SJCRH30 (cell line): ENCODE results near the gene COQ6. TPM values are rescaled to one million over a fixed set of nuclear protein-coding genes. Genes with fewer than 3 reads are reported as not detected.
"Not testable (repeated sequence)": the region's sequence is repeated elsewhere in the genome, so short reads cannot be mapped to it uniquely, and the experiment has no call there.

Source experiments
- DNase-seq, 2 experiments: peaks; one replicate each; pipeline ENCODE4 v3.0.0-alpha.2; 2015 to 2020
- H3K27ac ChIP-seq: fragments of 250-450 bp; sonication (Bioruptor Pico); 2 replicates; pipeline ENCODE4 v1.5.1; 2020; ENCODE audit warnings: mild to moderate bottlenecking, moderate library complexity
- H3K27me3 ChIP-seq: fragments of 250-450 bp; sonication (Bioruptor Pico); 2 replicates; pipeline ENCODE4 v1.5.1; 2020; ENCODE audit warnings: mild to moderate bottlenecking, moderate library complexity
- H3K36me3 ChIP-seq: fragments of 250-450 bp; sonication (Bioruptor Pico); 2 replicates; pipeline ENCODE4 v1.5.1; 2020; ENCODE audit warnings: mild to moderate bottlenecking, moderate library complexity
- H3K4me1 ChIP-seq: fragments of 250-450 bp; sonication (Bioruptor Pico); 2 replicates; pipeline ENCODE4 v1.5.1; 2020; ENCODE audit warnings: mild to moderate bottlenecking, moderate library complexity
- H3K4me3 ChIP-seq: fragments of 250-450 bp; sonication (Bioruptor Pico); 2 replicates; pipeline ENCODE4 v1.5.1; 2020; ENCODE audit warnings: mild to moderate bottlenecking, moderate library complexity
- H3K9me3 ChIP-seq: fragments of 250-450 bp; sonication (Bioruptor Pico); replicated peaks from 2 replicates; pipeline ENCODE4 v1.5.1; 2020; ENCODE audit warnings: mild to moderate bottlenecking, moderate library complexity
- total RNA-seq: library from RNA; depleted of rRNA; stranded (reverse); fragments of >200 nt; shearing (Covaris generic); gene quantifications from 2 replicates; pipeline ENCODE4 v1.2.3, GENCODE V29; 2014; rRNA removed

Gene COQ6
- 11.9 and 14.0 TPM in 2 replicates for total RNA-seq

- Histone ChIP-seq H3K27me3 (no peaks in the 10 kb centered on the region), H3K9me3 (no peaks in the 10 kb centered on the region), H3K36me3 (peaks cover 5% of the 10 kb centered on the region; the same call in 1 of the 2 replicates), H3K4me1 (no peaks in the 10 kb centered on the region), H3K27ac (peak within 1 kb of the TSS; percentile 74), H3K4me3 (peak within 1 kb of the TSS; percentile 65)
- DNase-seq = peak; percentile 92 to 96
These were observed at the start of gene COQ6, which contains the start of gene FAM161B for GRCh38 chr14:73949752-73950734. Gene COQ6, plus strand, starts transcription at chr14:73950302. Its CDS starts 31 bp downstream, at chr14:73950333. Gene FAM161B, minus strand, starts transcription at chr14:73950094. Its CDS starts 68 bp downstream, at chr14:73950026.

- Histone ChIP-seq H3K4me3 (no peak overlapping the region), H3K4me1 (no peaks in the 10 kb centered on the region), H3K9me3 (no peaks in the 10 kb centered on the region), H3K27me3 (no peaks in the 10 kb centered on the region), H3K36me3 (peaks cover 58% of the 10 kb centered on the region), H3K27ac (no peak overlapping the region)
- DNase-seq = no peak
These were observed 47.1 kb upstream of the COQ6 start for GRCh38 chr14:73903028-73903427.

- Histone ChIP-seq H3K4me3 (no peak overlapping the region), H3K9me3 (no peaks in the 10 kb centered on the region), H3K36me3 (peaks cover 61% of the 10 kb centered on the region), H3K27ac (no peak overlapping the region), H3K4me1 (no peaks in the 10 kb centered on the region), H3K27me3 (no peaks in the 10 kb centered on the region)
- no peak for DNase-seq
These were observed 40.4 kb upstream of the COQ6 start for GRCh38 chr14:73909681-73910080.

- Histone ChIP-seq H3K27me3 (no peaks in the 10 kb centered on the region), H3K36me3 (peaks cover 45% of the 10 kb centered on the region), H3K4me3 (no peak overlapping the region), H3K4me1 (no peaks in the 10 kb centered on the region), H3K9me3 (no peaks in the 10 kb centered on the region), H3K27ac (no peak overlapping the region)
- no peak for DNase-seq
These were observed 36.8 kb upstream of the COQ6 start for GRCh38 chr14:73913256-73913655.

- Histone ChIP-seq H3K27me3 (no peaks in the 10 kb centered on the region), H3K4me1 (no peaks in the 10 kb centered on the region), H3K4me3 (no peak overlapping the region), H3K36me3 (peaks cover 50% of the 10 kb centered on the region), H3K9me3 (no peaks in the 10 kb centered on the region), H3K27ac (no peak overlapping the region)
- no peak for DNase-seq
These were observed 33.8 kb upstream of the COQ6 start for GRCh38 chr14:73916324-73916723.

GRCh38 chr14:73919457-73919856, 30.6 kb upstream of the COQ6 start:
- peaks cover 56% of the 10 kb centered on the region for H3K36me3 ChIP-seq

GRCh38 chr14:73924337-73924736, 25.8 kb upstream of the COQ6 start:
- Histone ChIP-seq H3K4me1 (no peaks in the 10 kb centered on the region), H3K27me3 (no peaks in the 10 kb centered on the region), H3K4me3 (no peak overlapping the region), H3K36me3 (peaks cover 85% of the 10 kb centered on the region), H3K27ac (no peak overlapping the region), H3K9me3 (no peaks in the 10 kb centered on the region)
- DNase-seq = no peak

More at GRCh38 chr14:73919457-73919856, 30.6 kb upstream of the COQ6 start:
- H3K27me3 ChIP-seq, H3K9me3 ChIP-seq, H3K4me3 ChIP-seq, DNase-seq, H3K4me1 ChIP-seq, H3K27ac ChIP-seq: not testable (repeated sequence)

GRCh38 chr14:73935666-73936065, 14.4 kb upstream of the COQ6 start:
- Histone ChIP-seq H3K4me3 (no peak overlapping the region), H3K4me1 (no peaks in the 10 kb centered on the region), H3K9me3 (no peaks in the 10 kb centered on the region), H3K36me3 (peaks cover 35% of the 10 kb centered on the region), H3K27ac (no peak overlapping the region), H3K27me3 (no peaks in the 10 kb centered on the region)
- peak in 1 of 2 experiments; percentile 11 for DNase-seq

- Histone ChIP-seq H3K4me1 (no peaks in the 10 kb centered on the region), H3K27me3 (no peaks in the 10 kb centered on the region), H3K9me3 (no peaks in the 10 kb centered on the region), H3K4me3 (no peak overlapping the region), H3K36me3 (peaks cover 27% of the 10 kb centered on the region), H3K27ac (no peak overlapping the region)
- no peak for DNase-seq
These were observed 13.6 kb upstream of the COQ6 start for GRCh38 chr14:73936548-73936947.

- no peaks in the 10 kb centered on the region for H3K27me3 ChIP-seq
- no peaks in the 10 kb centered on the region for H3K9me3 ChIP-seq
- no peaks in the 10 kb centered on the region for H3K4me1 ChIP-seq
- DNase-seq = no peak
- no peak overlapping the region for H3K27ac ChIP-seq
- H3K4me3 ChIP-seq = no peak overlapping the region
- peaks cover 22% of the 10 kb centered on the region for H3K36me3 ChIP-seq
These were observed 13.1 kb upstream of the COQ6 start for GRCh38 chr14:73937012-73937411.

- H3K36me3 ChIP-seq = no peaks in the 10 kb centered on the region
- no peak overlapping the region for H3K27ac ChIP-seq
- DNase-seq = no peak
- H3K9me3 ChIP-seq = no peaks in the 10 kb centered on the region
- no peaks in the 10 kb centered on the region for H3K27me3 ChIP-seq
- no peaks in the 10 kb centered on the region for H3K4me1 ChIP-seq
- no peak overlapping the region for H3K4me3 ChIP-seq
These were observed 7.9 kb upstream of the COQ6 start for GRCh38 chr14:73942180-73942579.

- H3K27ac ChIP-seq = no peak overlapping the region
- H3K27me3 ChIP-seq = no peaks in the 10 kb centered on the region
- H3K36me3 ChIP-seq = no peaks in the 10 kb centered on the region
- no peaks in the 10 kb centered on the region for H3K4me1 ChIP-seq
- H3K4me3 ChIP-seq = no peak overlapping the region
- H3K9me3 ChIP-seq = no peaks in the 10 kb centered on the region
- DNase-seq = no peak
These were observed 7.0 kb upstream of the COQ6 start for GRCh38 chr14:73943083-73943482.

- no peaks in the 10 kb centered on the region for H3K4me1 ChIP-seq
- H3K27ac ChIP-seq = no peak overlapping the region
- H3K36me3 ChIP-seq = no peaks in the 10 kb centered on the region
- DNase-seq = no peak
- no peaks in the 10 kb centered on the region for H3K9me3 ChIP-seq
- H3K27me3 ChIP-seq = no peaks in the 10 kb centered on the region
- no peak overlapping the region for H3K4me3 ChIP-seq
These were observed 5.5 kb upstream of the COQ6 start for GRCh38 chr14:73944432-73945158.

GRCh38 chr14:73945159-73945670, 4.9 kb upstream of the COQ6 start:
- DNase-seq = no peak
- Histone ChIP-seq H3K27me3 (no peaks in the 10 kb centered on the region), H3K9me3 (no peaks in the 10 kb centered on the region), H3K36me3 (no peaks in the 10 kb centered on the region), H3K4me3 (no peak overlapping the region), H3K4me1 (no peaks in the 10 kb centered on the region), H3K27ac (no peak overlapping the region)

GRCh38 chr14:73953731-73954130, 3.6 kb downstream of the COQ6 start:
- no peaks in the 10 kb centered on the region for H3K9me3 ChIP-seq
- no peak for DNase-seq
- peaks cover 5% of the 10 kb centered on the region; the same call in 1 of the 2 replicates for H3K36me3 ChIP-seq
- H3K4me1 ChIP-seq = peaks cover 6% of the 10 kb centered on the region
- no peak overlapping the region for H3K27ac ChIP-seq
- no peaks in the 10 kb centered on the region for H3K27me3 ChIP-seq
- H3K4me3 ChIP-seq = no peak overlapping the region
